A549 (cell line): ENCODE data around the gene C19orf25.
A peak's percentile ranks its signal among the peaks of the same experiment; 100 is the strongest.

ENCODE experiments used
- E2F6 ChIP-seq: IDR thresholded peaks from 2 replicates; pipeline ENCODE4 v1.6.1; 2012; ENCODE audit warnings: low read depth, borderline replicate concordance
- JUN ChIP-seq, 2 experiments: fragments of >200 bp; sonication (Bioruptor Twin); formaldehyde crosslinking; IDR thresholded peaks; 2 replicates in 1 of 2; 3 replicates in 1 of 2; pipeline ENCODE4 v1.6.1; 2016 to 2017
- RAD21 ChIP-seq, 2 experiments: fragments of >200 bp in 1 of 2; sonication (Bioruptor Twin) in 1 of 2; formaldehyde crosslinking in 1 of 2; IDR thresholded peaks in 1 of 2; conservative IDR thresholded peaks in 1 of 2; 2 replicates in 1 of 2; 3 replicates in 1 of 2; pipeline ENCODE4 v1.6.1; 2012 to 2018; ENCODE audit warnings: inconsistent platforms in 1 of 2
- SMC3 ChIP-seq: fragments of >200 bp; sonication (Bioruptor Twin); formaldehyde crosslinking; IDR thresholded peaks from 3 replicates; pipeline ENCODE4 v1.6.1; 2018; ENCODE audit warnings: inconsistent platforms

DNA sequence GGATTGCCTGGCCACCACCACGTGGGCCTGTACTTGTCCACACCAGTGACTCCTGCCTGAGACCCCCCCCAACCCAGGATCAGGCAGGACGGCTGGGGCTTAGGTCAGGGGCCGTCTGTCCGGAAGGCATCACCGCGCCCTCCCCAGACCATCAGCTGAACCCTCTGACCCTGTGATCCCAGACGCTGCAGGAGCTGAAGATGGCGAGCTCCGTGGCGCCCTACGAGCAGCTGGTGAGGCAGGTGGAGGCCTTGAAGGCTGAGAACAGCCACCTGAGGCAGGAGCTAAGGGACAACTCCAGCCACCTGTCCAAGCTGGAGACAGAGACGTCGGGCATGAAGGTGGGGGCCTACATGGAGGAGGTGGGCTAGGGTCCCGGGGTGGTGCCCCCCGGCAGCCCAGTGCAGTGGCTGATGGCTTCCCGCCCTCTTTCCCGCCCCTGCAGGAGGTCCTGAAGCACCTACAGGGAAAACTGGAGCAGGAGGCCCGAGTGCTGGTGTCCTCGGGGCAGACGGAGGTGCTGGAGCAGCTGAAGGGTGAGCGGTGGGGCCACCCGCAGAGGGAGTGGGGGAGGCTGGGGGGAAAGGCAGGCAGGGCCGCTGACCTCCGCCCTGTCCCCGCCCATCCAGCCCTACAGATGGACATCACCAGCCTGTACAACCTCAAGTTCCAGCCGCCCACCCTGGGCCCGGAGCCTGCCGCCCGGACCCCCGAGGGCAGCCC lies 26.1 kb downstream of the C19orf25 start:
- TF ChIP-seq SMC3 (no peak), JUN (IDR thresholded peaks at IDR 0.05) (no peak), RAD21 (conservative IDR thresholded peaks at IDR 0.05 in 1 of 2, IDR thresholded peaks at IDR 0.05 in 1 of 2) (no peak), E2F6 (0 out of 2 replicates have a peak, but pooled peaks have one; percentile 22)
